Left ventricle myocardium inferior (tissue), 1 donor: ENCODE data around the gene GPR42. TPM values are rescaled to one million over a fixed set of nuclear protein-coding genes. Genes with fewer than 3 reads are reported as not detected.

Source experiments
- DNase-seq: peaks from one replicate; pipeline ENCODE4 v3.0.0-alpha.2; 2020
- H3K27ac ChIP-seq: fragments of 200-600 bp; replicated peaks from 2 replicates; pipeline ENCODE4 v1.8.0; 2021
- H3K27me3 ChIP-seq: fragments of 200-600 bp; 2 replicates; pipeline ENCODE4 v1.8.0; 2021; ENCODE audit warnings: low read depth
- H3K36me3 ChIP-seq: fragments of 200-600 bp; 2 replicates; pipeline ENCODE4 v1.8.0; 2021
- H3K4me1 ChIP-seq: fragments of 200-600 bp; 2 replicates; pipeline ENCODE4 v1.8.0; 2021
- H3K4me3 ChIP-seq: fragments of 200-600 bp; 2 replicates; pipeline ENCODE4 v1.8.0; 2021; ENCODE audit warnings: mild to moderate bottlenecking, moderate library complexity
- H3K9me3 ChIP-seq: fragments of 200-600 bp; replicated peaks from 2 replicates; pipeline ENCODE4 v1.8.0; 2021
- CTCF ChIP-seq: fragments of 200-600 bp; IDR thresholded peaks from 2 replicates; pipeline ENCODE4 v1.8.0; 2021; ENCODE audit warnings: antibody characterized with exemption, mild to moderate bottlenecking, borderline replicate concordance
- intact Hi-C: fragments of 100-400 bp; cut with micrococcal nuclease; formaldehyde crosslinking; loops from one replicate; pipeline ENCODE4 v1.11.0; 2022
- total RNA-seq: library from RNA; stranded (reverse); fragmentation: NEBNext Ultra II Directional; extraction: Animal tissue kit (Norgen Biotek cat#: 25700); gene quantifications from one replicate; pipeline ENCODE4 v1.2.1, GENCODE V29; 2021
- donor health status: DM: no; HTN: yes; CAD: no; lungs with severe emphysema.

GPR42 gene
- total RNA-seq, 1 donor from 2014 or later = not detected

- peaks cover 70% of the 10 kb centered on the region for H3K27me3 ChIP-seq
- no peak for DNase-seq
- intact Hi-C loops = loop anchor here (10.0 kb wide), 2 partner anchors 113 to 143 kb away; partner anchors contain the start of gene KRTDAP
Observed at GRCh38 chr19:35352177-35352447, 18.8 kb upstream of the GPR42 start.

GRCh38 chr19:35352448-35353304, 18.2 kb upstream of the GPR42 start:
- DNase-seq = peak; percentile 45
- H3K27me3 ChIP-seq = peaks cover 70% of the 10 kb centered on the region
- H3K27ac ChIP-seq = no peak overlapping the region
- peaks cover 7% of the 10 kb centered on the region for H3K4me1 ChIP-seq
- TF ChIP-seq CTCF = peak; percentile 82
- no peaks in the 10 kb centered on the region for H3K9me3 ChIP-seq
- no peaks in the 10 kb centered on the region for H3K36me3 ChIP-seq
- intact Hi-C loops = loop anchor here (10.0 kb wide), 2 partner anchors 112 to 142 kb away; partner anchors contain the start of gene KRTDAP
- H3K4me3 ChIP-seq = no peak overlapping the region

More at GRCh38 chr19:35352177-35352447, 18.8 kb upstream of the GPR42 start:
- no peak for TF ChIP-seq CTCF
- Histone ChIP-seq H3K4me3 (no peak overlapping the region), H3K36me3 (no peaks in the 10 kb centered on the region), H3K27ac (no peak overlapping the region), H3K4me1 (peaks cover 5% of the 10 kb centered on the region), H3K9me3 (no peaks in the 10 kb centered on the region)

GRCh38 chr19:35353635-35354034, 17.2 kb upstream of the GPR42 start:
- intact Hi-C loops = loop anchor here (10.0 kb wide), 2 partner anchors 111 to 141 kb away; partner anchors contain the start of gene KRTDAP
- Histone ChIP-seq H3K4me3 (no peak overlapping the region), H3K27ac (no peak overlapping the region), H3K4me1 (peaks cover 13% of the 10 kb centered on the region), H3K36me3 (no peaks in the 10 kb centered on the region), H3K27me3 (peaks cover 69% of the 10 kb centered on the region), H3K9me3 (no peaks in the 10 kb centered on the region)
- no peak for DNase-seq
- TF ChIP-seq CTCF = no peak

DNA sequence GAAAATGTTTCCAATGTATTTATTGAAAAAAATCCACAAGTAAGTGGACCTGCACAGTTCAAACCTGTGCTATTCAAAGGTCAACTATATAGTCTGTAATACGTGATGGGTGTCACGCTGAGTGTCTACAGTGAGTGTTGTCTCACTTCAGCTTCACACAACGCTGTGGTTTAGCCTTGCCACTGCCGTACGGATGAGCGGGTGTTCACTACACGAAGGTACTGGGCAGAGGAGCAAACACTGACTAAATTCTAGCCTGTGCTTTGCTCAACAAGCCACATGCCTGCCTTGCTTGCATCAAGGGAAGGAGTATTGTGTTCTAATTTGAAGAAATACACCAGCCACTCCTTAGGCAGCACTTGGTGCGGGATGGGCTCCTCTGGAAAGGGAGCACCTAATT, 16.0 kb upstream of the GPR42 start:
- Histone ChIP-seq H3K4me3 (no peak overlapping the region), H3K9me3 (no peaks in the 10 kb centered on the region), H3K4me1 (peaks cover 13% of the 10 kb centered on the region), H3K27me3 (peaks cover 61% of the 10 kb centered on the region), H3K36me3 (no peaks in the 10 kb centered on the region), H3K27ac (no peak overlapping the region)
- intact Hi-C loops = loop anchor here (10.0 kb wide), 2 partner anchors 110 to 140 kb away; partner anchors contain the start of gene KRTDAP
- no peak for DNase-seq
- no peak for TF ChIP-seq CTCF

DNA sequence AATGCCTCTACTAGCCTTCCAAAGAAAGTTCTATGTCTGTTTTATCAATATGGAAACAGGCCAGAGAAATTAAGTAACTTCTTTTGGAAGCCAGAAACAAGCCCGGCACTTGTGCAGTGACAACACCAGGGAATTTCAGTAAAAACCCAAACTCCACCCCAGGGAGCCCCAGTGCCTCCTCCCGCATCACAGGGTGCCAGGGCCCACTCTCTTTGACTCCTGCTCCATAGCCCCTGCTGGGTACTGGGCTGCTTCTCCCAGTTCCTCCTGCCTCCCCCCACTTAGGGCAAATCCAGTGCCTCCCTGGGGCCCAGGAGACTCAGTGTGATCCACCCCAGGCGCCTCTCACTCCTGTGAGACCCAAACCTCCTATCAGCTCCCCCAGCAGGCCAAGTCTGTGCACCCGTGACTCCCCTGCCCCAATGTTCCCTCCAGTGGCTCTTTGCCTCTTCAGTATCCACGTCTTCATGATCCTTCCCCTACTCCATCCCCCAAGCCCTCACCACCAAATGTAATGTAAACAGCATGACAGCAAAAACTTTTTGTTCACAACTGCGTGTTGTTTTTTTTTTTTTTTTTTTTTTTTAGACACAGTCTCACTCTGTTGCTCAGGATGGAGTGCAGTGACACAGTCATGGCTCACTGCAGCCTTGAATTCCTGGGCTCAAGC, 14.9 kb upstream of the GPR42 start:
- no peak for DNase-seq
- no peak for TF ChIP-seq CTCF
- intact Hi-C loops = loop anchor here (10.0 kb wide), 2 partner anchors 109 to 139 kb away; partner anchors contain the start of gene KRTDAP
- no peaks in the 10 kb centered on the region for H3K9me3 ChIP-seq
- H3K4me1 ChIP-seq = peaks cover 13% of the 10 kb centered on the region
- peaks cover 54% of the 10 kb centered on the region for H3K27me3 ChIP-seq
- H3K36me3 ChIP-seq = no peaks in the 10 kb centered on the region
- no peak overlapping the region for H3K4me3 ChIP-seq
- peak overlapping the region; percentile 55 for H3K27ac ChIP-seq
